ENCODE measurements around the gene FABP1. TPM values are rescaled to one million over a fixed set of nuclear protein-coding genes. Genes with fewer than 3 reads are reported as not detected.
A peak's percentile ranks its signal among the peaks of the same experiment; 100 is the strongest.

The FABP1 gene
- polyA plus RNA-seq, 1 donor from 2014 or later, result not detected

DNA sequence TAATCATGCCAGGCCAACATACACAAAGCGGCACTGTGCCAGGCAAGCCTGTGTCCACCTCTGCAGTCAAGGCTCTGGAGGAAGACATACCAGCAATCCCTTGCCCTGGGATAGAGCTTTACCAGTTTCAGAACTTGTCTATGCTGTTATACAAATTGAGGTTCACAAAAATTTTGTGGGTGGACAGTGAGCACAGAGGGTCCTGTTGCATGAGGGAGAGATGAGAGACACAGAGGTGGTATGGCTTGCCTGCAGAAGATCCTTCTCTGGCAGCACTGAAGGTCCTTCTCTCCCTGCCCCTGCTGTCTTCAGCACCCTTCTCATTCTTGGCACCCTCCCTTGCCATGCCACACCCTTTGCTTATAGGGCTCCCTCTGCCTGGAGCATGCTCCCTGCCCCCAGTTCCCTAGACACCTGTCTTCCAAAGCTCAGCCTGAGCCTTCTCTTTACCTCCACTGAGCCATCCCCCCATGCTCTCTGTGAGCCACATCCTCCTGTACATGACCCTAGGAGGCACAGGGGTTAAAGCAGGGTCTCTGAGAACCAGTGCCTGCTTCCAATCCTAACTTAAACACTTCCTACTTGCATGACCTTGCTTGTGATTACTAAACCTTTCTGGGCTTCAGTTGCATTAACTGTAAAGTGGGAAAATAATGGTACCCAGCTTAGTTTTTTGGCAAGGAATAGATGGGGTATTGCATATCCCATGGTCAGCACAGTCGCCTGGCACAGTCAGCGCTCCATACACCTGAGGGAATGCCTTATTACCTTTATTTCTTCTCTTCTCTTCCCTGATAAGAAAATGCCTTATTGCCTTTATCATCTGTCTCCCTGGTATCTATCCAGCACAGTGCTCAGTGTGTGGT lies 857 bp downstream of the FABP1 start:
- peaks cover 0 to 2% (median 0%) of the 10 kb centered on the region in 3 donors for H3K4me1 Mint-ChIP-seq
- no peaks in the 10 kb centered on the region for H3K9me3 Mint-ChIP-seq
- no peak overlapping the region for H3K4me3 Mint-ChIP-seq
- H3K36me3 Mint-ChIP-seq, result no peaks in the 10 kb centered on the region
- H3K27ac Mint-ChIP-seq, result no peak overlapping the region
- H3K27me3 Mint-ChIP-seq, result peaks cover 8% of the 10 kb centered on the region

DNA sequence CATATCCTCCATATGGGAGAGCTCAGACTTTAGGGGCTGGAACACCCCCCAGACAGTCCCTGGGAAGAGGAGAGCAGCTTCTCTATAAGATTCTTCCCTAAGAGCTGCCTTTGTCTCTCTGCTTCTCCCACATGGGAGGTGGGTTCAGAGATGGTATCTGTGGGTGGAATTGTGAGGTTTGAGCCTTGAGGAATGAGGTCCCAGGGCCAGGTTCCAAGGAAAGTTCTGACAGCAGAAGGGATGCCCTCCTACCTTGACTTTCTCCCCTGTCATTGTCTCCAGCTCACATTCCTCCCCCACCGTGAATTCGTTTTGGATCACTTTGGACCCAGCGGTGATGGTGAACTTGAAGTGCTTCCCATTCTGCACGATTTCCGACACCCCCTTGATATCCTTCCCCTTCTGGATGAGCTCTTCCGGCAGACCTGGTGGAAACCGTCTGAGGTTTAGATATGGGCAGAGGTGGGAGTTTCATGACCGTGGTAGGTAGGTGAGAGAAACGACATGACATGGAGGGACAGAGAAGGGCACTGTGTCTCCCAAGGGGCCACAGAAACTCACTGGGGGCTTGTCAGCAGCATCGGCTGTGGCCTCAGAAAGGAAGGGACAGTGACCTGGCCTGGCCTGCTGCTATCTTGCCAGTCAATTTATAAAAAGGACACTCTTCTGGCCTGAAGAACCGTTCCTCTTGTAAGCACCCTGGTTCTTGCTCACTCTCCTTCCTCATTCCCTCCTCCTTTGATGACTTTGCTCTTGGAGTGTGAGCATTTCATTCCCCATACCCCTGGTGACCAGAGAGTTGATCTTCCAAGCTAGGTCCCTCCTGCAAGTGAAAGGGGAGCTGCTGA lies 1.7 kb downstream of the FABP1 start:
- Mint-ChIP-seq H3K9me3 (no peaks in the 10 kb centered on the region), H3K27me3 (peaks cover 8% of the 10 kb centered on the region), H3K36me3 (no peaks in the 10 kb centered on the region), H3K4me3 (no peak overlapping the region), H3K4me1 (peaks cover 0 to 2% (median 0%) of the 10 kb centered on the region in 3 donors), H3K27ac (no peak overlapping the region)

DNA sequence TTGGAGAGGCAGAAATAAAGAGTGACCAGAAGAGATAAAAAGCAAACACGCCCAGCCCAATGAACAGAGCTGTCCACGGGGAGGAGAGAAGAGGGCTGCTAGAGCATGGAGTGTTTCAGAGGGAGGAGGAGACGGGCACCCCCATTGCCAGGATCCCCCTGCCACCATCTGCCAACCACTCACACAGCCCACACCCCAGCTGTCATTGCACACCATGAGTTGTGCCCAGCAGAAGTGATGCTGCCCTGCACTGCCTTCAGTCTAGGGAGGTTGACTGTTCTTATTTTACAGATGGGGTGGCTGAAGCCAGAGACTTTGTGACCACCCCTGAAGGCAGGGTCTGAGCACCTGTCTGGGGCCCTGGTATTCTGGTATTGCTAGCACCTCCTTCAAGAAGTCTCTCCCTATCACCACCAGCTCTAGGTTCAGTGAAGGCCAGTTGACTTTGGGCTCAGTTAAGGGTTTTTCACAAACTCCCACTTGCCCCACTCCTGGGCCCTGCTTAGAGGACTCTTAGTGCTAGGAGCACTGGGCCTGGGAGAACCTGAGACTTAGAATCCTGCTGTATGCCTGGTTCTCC lies 2.4 kb downstream of the FABP1 start:
- Mint-ChIP-seq H3K27me3 (peaks cover 8% of the 10 kb centered on the region), H3K9me3 (no peaks in the 10 kb centered on the region), H3K4me3 (no peak overlapping the region), H3K4me1 (peaks cover 0 to 2% (median 0%) of the 10 kb centered on the region in 3 donors), H3K36me3 (no peaks in the 10 kb centered on the region), H3K27ac (no peak overlapping the region)

DNA sequence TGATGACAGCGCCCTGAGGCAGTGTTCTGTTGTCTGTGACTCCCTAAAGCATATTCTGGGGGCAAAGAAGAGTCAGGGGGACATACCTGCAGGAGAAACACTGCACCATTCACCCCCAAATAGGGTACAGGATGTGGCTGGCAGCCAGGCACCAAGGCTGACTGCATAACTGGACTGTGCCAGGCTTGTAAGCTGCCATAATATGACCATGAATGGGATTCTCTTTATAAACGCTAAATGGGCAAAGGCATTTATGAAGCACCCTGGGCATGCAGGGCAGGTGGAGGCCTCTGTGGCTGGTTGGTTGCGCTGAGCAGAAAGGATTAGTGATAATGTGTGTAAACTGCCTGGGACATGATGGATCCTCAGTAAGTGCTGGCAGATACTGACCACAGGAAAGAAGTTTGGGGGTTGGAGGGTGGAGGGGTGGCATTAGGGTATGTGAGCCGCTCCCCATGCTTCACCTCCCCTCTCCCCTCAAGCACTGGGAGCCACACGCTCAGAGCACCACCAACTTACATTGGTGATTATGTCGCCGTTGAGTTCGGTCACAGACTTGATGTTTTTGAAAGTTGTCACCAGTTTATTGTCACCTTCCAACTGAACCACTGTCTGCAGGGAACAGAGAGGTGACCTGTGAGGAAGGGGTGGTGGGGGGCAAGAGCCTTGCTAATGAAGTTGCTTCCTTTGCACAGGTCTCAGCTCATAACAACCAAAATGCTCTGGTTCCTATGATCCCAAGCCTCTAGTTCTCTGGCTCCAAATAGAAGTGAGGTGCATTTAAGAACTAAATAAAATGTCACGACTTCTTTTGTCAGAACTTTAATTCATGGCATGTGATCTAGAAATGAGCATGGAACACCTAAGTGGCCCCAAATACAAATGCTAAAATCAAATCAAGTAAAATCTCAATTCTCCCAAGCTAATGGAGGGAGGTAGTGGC lies 3.6 kb downstream of the FABP1 start:
- H3K9me3 Mint-ChIP-seq, result no peaks in the 10 kb centered on the region
- H3K4me3 Mint-ChIP-seq, result no peak overlapping the region
- H3K4me1 Mint-ChIP-seq, result peaks cover 0 to 2% (median 0%) of the 10 kb centered on the region in 3 donors
- H3K27me3 Mint-ChIP-seq, result peaks cover 8% of the 10 kb centered on the region
- H3K27ac Mint-ChIP-seq, result no peak overlapping the region
- no peaks in the 10 kb centered on the region for H3K36me3 Mint-ChIP-seq

DNA sequence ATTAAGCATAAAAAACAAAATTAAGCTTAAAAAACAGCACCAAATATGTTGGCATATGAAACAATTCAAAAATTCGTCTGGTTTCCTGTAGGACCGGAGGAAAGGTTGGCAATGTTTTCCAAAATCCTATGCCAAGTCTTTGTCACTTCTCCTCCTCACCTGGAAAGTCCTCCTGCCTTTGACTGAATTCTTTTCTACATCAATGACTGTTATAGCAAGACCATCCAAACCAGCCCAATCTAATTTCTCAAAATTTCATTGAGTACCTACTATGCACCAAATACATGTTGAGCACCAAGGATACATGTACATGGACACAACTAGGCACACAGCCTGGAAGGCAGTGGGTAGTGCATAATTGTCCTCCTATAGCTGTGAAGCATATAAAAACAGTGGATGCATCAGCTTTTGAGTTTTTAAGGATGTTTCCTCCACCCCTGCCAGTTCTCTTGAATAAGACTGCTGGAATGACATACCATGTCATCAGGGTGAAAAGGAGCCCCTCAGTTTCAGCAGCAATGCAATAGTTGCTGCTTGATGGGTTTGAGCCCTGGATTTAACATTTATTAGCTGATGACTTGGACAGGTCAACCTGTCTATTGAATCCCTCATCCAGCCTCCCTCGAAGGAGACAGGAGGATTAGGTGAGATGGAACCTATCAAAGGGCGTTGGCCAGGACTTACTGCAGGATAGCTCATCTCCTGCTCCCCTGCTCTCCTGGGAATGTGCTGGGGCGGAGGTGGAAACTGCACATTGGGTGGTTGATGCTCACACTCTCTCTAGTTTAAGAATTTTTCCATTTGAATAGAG lies 4.5 kb downstream of the FABP1 start:
- Mint-ChIP-seq H3K27me3 (peaks cover 8% of the 10 kb centered on the region), H3K4me1 (peaks cover 0 to 2% (median 0%) of the 10 kb centered on the region in 3 donors), H3K4me3 (no peak overlapping the region), H3K27ac (no peak overlapping the region), H3K36me3 (no peaks in the 10 kb centered on the region), H3K9me3 (no peaks in the 10 kb centered on the region)

DNA sequence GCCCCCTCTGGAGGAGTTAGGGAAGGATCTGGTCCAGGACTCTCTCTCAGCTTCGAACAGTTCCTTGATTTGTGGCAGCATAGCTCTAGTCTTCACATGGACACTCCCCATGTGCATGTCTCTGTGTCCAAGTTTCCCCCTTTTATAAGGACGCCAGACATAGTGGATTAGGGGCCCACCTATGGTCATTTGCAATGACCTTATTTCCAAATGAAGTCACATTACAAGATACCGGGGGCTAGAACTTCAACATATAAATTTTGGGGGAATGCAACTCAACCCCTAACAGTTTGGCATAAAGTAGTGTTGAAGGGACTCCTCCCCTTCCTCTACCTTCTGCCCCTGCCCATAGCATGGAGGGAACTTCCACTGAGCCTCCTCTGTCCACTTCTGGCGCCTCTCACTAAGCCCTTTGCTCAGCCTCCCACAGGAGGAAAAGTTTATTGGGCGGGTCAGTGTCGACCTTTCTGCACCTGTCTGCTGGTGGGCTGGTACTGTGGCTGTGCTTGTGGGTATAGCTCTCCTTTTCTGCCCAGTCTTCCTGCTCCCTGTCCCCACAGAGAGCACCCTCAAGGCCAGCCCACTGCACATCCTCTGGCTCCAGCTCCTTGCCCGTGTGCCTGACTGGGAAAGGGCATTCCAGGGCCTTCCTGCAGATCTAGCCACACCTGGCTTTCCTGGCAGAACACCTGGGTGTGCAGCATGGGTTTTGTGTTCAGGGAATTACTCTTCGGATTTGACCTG lies 5.5 kb downstream of the FABP1 start:
- H3K27ac Mint-ChIP-seq, result no peak overlapping the region
- no peaks in the 10 kb centered on the region for H3K36me3 Mint-ChIP-seq
- H3K4me3 Mint-ChIP-seq, result no peak overlapping the region
- no peaks in the 10 kb centered on the region for H3K9me3 Mint-ChIP-seq
- H3K27me3 Mint-ChIP-seq, result peaks cover 8% of the 10 kb centered on the region
- H3K4me1 Mint-ChIP-seq, result peaks cover 0 to 2% (median 0%) of the 10 kb centered on the region in 3 donors

DNA sequence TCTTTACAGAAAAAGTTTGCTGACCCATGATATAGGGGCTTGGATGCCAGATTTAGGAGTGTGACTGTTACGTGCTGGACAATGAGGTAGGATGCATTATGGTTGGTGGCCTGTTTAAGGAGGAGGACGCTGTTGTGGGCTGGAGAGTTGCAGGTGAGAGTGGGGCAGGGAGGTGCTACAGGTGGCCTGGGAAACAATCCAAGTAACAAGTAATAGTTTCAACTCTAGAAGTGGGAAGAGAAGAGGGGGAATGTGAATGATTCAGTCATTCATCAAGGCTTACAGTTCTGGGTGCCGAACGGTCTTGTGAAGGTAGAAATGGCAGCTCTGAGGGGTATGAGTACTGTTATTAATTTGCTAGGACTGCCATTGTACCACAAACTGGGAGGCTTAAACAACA lies 6.2 kb downstream of the FABP1 start:
- Mint-ChIP-seq H3K9me3 (no peaks in the 10 kb centered on the region), H3K27ac (no peak overlapping the region), H3K27me3 (peaks cover 8% of the 10 kb centered on the region), H3K4me1 (peaks cover 0 to 2% (median 0%) of the 10 kb centered on the region in 3 donors), H3K36me3 (no peaks in the 10 kb centered on the region), H3K4me3 (no peak overlapping the region)

DNA sequence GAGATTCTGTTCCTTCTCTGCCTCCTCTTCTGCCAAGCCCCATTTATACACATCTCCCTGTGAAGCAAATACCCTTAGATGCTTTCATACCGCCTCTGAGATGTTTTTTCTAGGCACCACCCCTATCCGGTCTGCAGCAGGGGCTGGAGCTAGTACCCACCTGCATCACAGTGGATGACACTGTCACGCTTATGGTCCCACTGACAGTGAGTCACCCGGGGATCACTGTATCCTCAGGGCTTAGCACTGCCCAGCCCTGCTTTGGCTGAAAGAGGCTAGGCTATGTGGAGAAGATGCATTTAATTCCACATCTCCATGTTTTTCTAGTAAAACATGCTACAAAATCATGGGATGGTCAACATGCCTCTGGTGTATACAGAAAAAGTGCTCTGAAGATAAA lies 9.9 kb downstream of the FABP1 start:
- H3K36me3 Mint-ChIP-seq, result no peaks in the 10 kb centered on the region
- H3K4me1 Mint-ChIP-seq, result no peaks in the 10 kb centered on the region
- H3K27me3 Mint-ChIP-seq, result peaks cover 11% of the 10 kb centered on the region
- no peak overlapping the region for H3K4me3 Mint-ChIP-seq
- no peaks in the 10 kb centered on the region for H3K9me3 Mint-ChIP-seq
- no peak overlapping the region for H3K27ac Mint-ChIP-seq

DNA sequence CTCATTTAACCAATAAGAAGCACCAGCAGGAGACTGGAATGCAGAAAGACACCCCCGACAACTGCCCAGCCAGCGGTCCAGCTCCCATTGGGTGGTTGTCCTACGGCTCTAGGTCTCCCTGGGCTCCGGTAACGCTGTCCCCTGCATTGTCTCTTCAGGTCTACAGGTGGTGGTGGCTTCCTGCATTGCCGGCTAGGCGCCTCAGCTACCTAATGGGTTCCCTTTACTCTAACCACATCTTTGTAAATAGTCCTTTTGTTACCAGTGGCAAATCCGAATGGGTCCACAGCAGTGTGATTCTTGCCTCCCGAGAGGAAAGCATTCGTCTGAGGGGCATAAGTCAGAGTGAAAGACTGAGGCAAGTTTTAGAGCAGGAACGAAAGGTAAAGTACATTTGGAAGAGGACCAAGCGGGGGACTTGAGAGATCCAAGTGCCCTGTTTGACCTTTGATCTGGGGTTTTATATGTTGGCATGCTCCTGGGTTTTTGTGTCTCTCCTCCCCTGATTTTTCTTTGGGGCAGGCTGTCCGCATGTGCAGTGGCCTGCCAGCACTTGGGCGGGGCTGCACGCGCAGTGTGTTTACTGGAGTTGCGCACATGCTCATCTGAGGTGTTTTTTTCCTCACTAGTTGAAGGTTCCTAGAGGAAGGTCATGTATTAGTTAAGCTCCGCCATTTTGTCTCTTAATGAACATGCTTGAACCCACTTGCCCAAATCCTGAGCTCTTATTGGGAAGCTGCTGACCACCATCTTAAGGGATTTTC lies 11.0 kb downstream of the FABP1 start:
- H3K27me3 Mint-ChIP-seq, result peaks cover 11% of the 10 kb centered on the region
- no peaks in the 10 kb centered on the region for H3K36me3 Mint-ChIP-seq
- H3K27ac Mint-ChIP-seq, result no peak overlapping the region
- H3K9me3 Mint-ChIP-seq, result no peaks in the 10 kb centered on the region
- H3K4me3 Mint-ChIP-seq, result no peak overlapping the region
- H3K4me1 Mint-ChIP-seq, result no peaks in the 10 kb centered on the region

DNA sequence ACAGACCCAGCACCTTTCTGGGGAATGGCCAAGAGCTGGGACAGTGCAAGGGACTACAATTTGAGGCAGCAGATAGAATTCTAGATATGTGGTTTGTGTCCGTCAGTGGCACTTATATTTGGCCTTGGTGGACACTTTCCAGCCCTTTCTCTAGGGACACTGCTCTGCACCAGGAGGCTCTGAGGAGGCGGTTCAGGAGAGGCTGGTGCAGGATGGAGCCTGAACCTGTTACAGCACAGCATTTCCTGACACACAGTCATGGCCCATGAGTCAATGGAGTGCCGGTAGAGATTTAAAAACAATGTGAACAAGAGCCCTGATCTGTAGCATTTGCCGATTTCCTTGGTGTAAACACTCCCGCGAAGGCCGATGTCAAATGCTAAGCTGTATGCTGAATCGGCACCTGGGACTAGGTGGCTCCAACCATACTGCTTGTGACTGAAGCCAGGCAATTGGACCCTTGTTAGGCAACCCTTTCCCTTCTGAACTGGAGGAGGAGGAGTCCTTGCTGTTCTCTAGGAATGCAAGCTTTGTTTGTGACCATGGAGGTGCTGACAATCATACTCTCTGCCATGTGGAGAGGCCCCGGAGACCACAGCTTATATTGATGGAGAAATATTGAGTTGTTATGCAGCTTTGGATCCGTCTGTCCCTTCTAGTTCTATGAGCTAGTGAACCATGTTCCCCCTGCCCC lies 11.9 kb downstream of the FABP1 start:
- Mint-ChIP-seq H3K27ac (peak overlapping the region in 1 of 3 donors; percentile 55), H3K36me3 (no peaks in the 10 kb centered on the region), H3K4me1 (no peaks in the 10 kb centered on the region), H3K27me3 (peaks cover 8% of the 10 kb centered on the region), H3K4me3 (no peak overlapping the region), H3K9me3 (no peaks in the 10 kb centered on the region)

DNA sequence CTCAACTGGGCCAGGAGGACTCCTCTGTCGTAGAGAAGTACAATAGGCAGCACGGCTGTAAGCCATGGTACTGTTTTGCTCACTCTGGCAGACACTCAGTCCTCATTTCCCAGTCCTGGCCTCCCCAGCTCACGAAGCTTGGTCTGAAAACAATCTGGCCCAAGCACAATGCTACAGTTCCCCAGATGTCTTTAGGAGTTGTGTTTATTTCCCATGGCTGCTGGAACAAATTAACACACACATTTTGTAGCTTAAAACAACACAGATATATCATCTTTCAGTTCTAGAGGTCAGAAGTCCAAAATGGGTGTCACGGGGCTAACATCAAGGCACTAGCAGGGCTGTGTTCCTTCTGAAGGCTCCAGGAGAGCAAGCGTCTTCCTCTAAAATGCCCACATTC lies 13.0 kb downstream of the FABP1 start:
- Mint-ChIP-seq H3K27ac (no peak overlapping the region), H3K9me3 (no peaks in the 10 kb centered on the region), H3K36me3 (no peaks in the 10 kb centered on the region), H3K4me1 (no peaks in the 10 kb centered on the region), H3K4me3 (no peak overlapping the region), H3K27me3 (peaks cover 12% of the 10 kb centered on the region)

DNA sequence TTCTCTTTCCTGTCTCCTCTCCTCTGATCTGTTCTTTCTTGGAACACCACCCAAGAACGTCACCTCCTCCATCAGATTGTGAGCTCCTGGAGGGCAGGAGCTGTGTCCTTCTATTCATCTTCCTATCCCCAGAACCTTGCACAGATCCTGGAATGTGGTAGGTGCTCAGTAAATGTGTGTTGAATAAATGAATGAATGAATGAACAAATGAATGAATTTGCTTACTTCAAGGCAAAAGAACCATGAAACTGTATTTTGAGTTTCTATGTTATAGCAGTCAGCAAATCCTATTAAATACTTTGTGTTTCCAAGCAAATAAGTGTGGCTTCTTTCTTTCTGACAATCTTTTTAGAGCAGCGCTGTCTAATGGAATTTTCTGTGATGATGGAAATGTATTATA lies 14.8 kb downstream of the FABP1 start:
- H3K27me3 Mint-ChIP-seq, result peaks cover 12% of the 10 kb centered on the region
- no peak overlapping the region for H3K4me3 Mint-ChIP-seq
- no peaks in the 10 kb centered on the region for H3K4me1 Mint-ChIP-seq
- H3K27ac Mint-ChIP-seq, result no peak overlapping the region
- H3K36me3 Mint-ChIP-seq, result no peaks in the 10 kb centered on the region
- H3K9me3 Mint-ChIP-seq, result no peaks in the 10 kb centered on the region
